Stimulated activated CD8-positive, alpha-beta memory T cell treated with anti-CD3 and anti-CD28 coated beads, Interleukin-4, amount 100 ng/mL, for 24 hours (primary cell): Measurements from ENCODE around the gene MYL7.
"Not testable (repeated sequence)": the region's sequence is repeated elsewhere in the genome, so short reads cannot be mapped to it uniquely, and the experiment has no call there.

Source experiments
- DNase-seq: peaks from one replicate; pipeline ENCODE4 v3.0.0-alpha.2; 2020; ENCODE audit warnings: low read depth

Gene MYL7

DNA sequence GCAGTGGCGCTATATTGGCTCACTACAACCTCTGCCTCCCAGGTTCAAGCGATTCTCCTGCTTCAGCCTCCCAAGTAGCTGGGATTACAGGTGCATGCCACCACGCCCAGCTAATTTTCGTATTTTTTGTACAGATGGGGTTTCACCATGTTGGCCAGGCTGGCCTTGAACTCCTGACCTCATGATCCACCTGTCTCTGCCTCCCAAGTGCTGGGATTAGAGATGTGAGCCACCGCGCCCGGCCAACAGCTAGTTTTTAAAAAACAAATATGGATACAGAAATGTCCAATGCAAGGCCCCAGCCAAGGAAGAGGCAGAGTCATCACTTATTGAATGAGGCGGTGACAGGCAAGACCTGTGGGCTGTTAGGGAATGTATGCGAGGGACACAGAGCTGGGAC is 30.8 kb upstream of the MYL7 start:
- DNase-seq: not testable (repeated sequence)

DNA sequence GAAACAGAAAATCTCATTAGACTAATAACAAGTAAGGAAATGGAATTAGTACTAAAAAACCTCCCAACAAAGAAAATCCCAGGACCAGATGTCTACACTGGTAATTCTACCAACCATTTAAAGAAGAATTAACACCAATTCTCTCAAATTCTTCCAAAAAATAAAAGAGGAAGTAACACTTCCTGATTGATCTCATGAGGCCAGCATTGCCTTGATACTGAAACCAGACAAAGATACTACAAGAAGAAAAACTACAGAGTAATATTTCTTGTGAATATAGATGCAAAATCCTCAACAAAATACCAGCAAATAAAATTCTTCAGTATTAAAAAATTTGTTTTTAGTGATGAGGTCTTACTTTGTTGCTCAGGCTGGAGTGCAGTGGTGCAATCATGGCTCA is 26.8 kb upstream of the MYL7 start:
- no peak for DNase-seq

DNA sequence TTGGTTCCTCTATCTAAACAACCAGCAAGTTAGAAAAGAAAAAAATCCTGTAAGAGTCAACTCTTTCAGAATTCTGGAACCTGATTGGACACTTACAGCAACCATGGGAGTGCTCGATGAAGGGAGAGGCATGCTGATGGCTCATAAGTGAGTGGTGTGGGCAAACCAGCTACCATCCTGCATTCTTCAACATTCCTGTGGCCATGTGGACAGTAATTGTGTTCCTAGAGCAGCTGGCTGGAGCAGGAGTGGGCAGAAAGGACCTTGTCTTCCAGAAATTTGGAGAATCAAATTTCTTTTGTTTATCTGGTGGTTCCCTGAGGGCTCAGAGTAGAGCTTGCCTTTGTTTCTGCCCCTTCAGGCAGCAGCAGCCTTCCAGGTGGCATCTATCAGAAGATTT is 22.5 kb upstream of the MYL7 start:
- DNase-seq: no peak

DNA sequence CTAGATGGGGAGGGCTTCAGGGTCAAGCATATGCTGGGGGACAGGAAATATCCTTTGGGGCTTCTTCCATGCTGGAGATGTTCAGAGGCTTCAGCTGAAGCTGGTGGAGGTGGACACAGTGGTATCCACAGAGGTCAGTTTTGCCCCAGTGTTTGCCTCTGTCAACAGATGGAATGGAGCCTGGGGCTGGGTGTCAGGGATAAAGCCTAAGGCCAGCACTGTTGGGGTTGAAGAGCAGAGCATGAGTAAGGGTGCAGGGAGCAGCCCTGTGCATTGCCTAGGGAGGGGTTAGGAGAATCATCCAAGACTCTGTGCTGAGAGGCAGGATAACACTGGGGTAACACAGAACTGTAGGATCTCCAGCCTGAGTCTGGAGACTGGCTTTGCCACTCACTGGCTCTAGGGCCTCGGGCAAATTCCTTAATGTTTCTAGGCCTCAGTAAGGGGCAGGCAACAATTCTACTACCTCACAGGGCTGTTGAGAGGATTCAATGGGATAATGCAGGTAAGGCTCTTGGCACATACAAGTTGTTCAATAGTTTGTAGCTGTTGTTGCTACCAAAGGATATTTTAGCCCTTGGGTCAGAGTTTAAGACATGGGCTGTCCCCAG is 21.8 kb upstream of the MYL7 start:
- no peak for DNase-seq

DNA sequence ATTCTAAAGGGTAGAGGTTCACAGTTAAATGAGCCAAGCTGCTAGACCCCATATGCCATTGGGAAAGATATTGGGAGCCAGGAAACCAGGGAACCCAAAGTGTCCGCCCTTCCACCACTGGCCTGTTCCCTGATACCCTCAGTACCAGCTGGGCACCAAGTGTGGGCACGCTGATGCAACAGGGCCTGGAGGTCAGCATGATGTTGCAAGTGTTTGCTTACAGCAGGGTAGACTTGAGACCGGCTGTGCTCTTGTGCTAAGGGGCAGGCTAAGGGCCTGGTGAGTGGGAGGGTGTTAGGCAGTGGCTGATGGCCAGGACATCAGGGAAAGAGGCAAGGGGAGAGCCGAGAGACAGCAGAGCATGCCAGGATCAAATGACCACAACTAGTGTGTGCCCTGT is 21.0 kb upstream of the MYL7 start:
- no peak for DNase-seq

DNA sequence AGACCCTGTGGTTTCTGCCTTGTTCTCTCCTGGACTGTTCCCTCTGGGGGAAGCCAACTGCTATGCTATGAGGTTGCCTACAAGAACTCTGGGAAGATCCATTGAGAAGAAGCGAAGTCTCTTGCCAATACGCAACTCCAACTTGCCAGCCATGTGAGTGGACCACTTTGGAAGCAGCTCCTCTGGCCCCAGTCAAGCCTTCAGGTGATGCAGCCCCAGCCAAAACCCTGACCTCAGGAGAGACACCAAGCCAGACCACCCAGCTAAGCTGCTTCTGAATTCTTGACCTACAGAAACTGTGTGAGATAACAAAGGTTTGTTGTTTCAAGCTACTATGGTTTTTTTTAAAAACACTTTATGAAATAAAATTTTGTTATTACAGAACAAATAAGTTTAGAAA is 20.2 kb upstream of the MYL7 start:
- DNase-seq: no peak

DNA sequence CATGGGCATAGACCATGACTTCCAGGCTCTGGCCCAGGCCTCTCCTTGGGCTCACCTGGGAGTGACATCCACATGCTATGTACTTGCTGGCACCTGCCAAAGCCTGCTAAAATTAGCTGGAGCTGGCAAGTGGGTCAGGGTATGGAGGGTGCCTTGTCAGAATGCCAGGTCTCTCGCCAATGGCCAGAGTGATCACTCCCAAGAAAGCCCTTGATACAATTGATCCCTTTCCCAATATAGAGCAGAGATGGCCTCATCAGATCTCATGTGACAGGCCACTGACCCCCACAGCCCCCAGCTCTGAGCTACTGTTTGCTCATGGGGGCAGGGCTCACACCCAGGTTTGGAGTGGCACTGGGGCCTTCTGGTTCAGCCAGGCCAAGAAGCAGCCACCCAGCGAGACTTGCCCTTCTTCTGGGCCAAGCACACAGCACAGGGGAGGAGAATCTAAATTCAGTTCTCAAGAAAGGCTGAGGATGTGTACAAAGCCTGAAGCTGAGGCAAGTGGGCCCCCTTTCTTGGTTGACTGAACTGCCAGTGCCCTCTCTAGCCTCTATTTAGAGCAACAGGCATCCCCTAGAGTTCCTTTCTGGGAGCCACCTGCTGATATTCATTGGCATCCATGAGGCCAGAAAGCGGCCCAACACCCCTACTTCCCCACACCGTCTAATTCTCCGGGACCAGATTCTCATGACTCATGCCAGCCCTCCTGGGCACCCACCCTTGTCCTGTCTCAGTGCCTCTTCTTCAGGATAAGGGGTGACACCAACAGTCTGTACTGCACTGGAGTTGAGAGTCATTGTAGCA is 18.9 kb upstream of the MYL7 start:
- no peak for DNase-seq

DNA sequence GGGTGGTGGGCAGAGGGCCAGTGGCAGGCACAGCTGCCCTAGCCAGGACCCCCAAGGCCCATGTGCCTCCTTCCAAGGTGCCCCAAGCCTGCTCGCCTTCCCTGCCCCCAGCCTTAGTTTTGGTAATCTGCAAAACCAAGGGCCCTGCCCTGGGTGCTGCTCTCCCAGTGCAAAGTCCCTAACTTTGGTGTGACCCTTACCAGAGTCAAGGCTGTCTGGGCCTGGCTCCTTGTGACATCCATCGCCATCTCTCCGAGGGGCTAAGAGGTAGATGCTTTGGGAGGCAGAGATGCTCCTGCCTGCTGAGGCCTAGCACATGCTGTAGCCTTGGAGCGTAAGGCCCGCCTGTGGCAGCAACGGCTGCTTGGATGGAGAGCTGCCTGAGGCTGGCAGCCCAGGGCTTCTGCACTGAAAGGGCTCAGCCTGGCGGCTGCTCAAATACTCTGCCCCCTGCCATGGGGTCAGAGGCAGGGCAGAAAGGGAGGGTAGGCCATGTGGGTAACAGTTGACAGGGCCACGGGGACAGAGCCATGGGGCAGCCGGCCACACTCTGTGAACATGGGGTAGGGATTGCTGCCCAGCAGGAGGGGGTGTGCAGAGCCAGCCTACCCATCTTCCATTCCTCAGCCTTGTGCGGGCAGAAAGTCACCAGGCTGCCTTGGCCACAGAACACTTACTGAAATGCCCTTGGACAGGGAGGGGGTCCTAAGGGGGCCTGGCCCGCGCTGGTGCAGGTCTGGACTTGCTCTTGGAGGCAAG is 17.9 kb upstream of the MYL7 start:
- no peak for DNase-seq

DNA sequence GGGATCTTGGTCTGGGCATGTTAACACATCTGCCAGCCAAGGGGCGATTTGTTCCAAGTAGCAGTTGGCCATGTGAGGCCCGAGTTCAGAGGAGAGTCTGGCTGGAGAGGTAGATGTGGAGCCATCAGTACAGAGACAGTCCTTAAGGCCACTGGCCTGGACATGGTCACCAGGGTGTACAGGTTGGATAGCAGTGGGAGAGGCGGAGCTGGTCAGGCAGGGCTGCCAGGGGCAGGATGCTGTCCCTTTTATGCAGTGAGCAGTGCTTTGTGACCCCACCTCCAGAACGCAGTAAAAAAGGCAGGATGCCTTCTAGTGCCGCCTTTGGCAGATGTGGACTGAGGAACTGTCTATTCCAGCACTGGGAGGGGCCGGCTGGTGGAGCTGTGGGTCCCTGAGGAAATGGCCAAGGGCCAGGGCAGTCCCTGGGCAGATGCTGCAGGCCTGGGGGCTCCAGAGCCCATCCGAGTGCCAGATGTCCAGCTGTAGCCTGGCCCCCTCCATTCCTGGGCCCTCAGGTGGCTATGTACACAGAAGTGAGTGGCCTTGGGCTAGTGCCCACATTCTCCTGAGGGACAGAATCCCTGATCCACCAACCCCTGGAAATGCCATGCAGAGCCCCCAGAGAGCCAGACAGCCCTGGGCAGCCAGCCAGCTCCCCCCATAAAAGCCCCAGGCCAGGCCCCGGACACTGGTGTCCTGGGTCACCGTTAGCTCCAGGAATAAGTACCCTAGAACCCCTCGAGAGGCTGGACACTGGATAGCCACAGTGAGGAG is 17.2 kb upstream of the MYL7 start:
- no peak for DNase-seq

DNA sequence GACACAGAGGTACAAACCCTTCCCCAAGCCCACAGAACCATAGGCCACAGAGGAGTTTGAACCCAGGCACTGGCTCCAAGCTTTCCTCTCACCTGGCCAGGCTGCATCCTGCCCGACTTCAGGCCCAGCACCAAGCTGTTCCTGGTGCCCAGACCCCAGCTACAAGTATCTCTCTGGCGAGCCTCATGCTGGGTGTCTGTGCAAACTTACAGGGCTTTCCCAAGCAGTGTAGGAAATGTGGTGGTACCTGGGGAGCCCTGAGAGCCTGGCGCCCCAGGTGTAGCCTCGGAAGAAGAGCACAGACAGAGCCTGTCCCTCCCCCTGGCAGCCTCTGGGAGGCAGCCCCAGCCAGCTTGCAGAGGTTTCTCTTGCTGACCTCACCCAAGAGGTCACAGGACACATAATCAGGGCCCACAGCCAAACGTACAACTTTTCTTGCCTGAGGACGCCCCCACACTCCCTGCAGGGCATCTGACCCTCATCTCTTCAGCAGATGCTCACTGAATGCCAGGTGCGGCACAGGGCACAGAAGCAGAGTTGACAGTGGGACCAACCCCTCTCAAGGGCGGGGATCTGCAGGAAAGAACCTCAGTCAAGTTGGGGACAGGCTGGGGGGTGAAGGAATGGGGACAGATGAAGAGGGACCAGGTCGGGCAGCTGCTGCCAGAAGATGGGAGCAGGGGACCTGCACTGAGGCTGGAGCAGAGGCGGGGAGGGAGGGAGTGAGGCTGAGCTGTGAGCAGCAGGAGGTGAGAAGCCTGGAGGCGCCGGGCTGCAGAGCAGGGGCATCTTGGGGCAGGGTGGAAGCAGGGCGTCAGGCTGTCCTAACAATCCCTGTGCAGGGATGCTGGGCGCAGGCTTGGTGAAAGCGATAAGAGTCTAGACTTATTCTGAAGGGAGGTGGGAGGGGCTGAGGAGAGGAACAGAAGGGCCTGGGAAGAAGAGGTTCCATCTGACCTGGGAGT is 16.3 kb upstream of the MYL7 start:
- no peak for DNase-seq

DNA sequence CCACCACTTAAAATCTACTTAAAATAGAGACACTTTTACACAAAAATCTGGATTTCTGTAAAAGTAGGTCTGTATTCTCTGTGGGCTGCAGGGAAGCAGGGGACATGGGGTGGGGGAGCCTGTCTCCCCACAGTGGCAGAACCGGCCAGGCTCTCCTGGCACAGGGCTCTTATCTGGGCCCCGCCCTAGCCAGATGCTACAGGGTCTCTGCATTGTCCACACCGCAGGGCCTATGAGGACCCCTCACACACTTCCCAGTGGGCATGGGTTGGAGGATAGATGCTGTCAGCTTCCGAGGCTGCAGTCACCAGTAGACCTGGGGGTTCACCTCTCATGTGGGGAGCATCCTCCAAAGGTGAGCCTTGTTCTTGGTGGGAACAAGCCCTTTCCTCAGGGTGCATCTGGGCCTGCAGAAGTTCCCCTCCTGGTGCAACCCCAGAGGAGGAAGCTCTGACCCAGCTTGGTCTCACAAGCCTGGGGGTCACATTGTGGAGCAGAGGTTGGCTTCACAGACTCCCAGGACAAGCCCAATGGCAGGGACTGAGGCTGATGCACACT is 15.4 kb upstream of the MYL7 start:
- DNase-seq: no peak

DNA sequence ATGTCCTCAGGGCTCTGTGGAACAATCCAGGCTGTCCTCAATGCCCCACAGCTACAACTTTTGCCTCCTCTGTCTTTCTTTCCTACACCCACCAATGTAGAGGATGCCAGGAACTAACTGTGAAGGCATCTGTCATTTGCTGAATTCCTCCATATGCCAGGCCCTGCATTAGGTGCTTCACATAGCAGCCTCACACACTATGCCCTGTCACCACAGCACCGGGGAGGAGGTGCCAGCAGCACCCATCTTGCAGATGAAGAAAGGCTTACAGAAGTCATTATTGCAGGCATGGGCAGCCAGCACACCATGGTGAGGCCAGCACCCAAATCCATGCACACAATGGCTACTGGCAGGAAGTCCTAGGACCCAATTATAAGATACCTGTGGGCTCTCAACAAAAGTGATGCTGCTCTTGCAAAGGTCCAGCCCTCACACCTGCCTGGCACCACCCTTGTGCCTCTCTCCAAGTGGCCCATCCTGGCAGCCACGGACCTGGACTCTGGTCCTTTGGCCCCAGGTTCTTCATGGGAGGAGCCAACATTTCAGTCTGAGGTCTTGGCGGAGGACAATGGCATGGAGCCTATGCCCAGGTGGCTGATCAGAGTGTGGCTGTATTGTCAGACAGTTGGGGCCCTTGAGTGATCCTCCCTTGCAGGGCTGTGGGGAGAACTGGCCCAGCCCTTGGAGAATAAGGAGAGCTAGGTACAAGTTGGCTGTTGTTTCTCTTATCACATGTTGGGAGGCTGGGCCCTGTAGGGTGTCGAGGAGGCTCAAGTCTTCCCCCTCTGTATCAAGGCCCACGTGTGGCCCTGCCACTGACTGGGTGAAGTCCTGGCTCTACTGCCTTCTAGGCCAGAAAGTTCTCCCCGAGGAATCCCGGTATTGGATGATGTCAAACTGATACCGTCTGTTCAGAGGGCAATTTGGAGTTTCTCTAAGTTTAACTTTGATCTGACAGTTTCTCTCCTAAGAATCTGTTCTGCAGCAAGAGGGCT is 14.4 kb upstream of the MYL7 start:
- DNase-seq: no peak

DNA sequence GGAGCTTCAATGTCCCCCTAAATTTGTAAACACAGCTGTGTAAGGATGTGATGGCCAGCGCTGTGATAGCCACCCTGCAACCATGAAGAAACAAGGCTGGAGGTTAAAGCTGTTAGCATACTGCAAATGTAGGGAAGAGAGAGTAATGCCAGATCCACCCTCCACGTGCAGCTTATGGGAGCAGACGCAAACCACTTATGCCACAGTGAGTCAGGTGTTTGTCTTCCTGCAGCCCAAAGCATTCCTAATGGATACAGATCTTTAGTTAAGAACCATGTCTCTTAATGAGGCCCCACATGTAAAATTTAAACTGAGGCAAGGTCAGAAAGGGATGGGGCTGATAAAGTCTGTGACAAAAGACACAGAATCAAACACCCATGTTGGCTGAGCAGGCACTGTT is 13.6 kb upstream of the MYL7 start:
- DNase-seq: no peak

DNA sequence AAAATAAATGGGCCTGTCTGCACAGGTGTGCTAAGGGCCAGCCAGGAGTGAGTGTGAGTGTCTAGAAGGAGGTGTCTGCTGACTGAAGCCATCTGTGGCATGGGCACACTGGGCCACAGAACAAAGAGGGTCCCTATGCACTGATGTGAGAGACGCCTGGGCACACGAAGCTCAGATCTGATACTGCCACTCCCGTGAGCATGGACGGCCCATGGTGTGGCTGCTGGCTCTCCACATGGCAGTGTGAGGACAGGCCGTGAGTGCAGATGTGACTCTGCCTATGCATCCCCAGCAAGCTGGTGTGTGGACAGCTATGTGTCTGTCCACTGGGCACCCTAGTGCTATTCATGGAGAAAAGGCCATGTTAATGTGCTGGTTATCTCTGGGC is 12.8 kb upstream of the MYL7 start:
- no peak for DNase-seq

DNA sequence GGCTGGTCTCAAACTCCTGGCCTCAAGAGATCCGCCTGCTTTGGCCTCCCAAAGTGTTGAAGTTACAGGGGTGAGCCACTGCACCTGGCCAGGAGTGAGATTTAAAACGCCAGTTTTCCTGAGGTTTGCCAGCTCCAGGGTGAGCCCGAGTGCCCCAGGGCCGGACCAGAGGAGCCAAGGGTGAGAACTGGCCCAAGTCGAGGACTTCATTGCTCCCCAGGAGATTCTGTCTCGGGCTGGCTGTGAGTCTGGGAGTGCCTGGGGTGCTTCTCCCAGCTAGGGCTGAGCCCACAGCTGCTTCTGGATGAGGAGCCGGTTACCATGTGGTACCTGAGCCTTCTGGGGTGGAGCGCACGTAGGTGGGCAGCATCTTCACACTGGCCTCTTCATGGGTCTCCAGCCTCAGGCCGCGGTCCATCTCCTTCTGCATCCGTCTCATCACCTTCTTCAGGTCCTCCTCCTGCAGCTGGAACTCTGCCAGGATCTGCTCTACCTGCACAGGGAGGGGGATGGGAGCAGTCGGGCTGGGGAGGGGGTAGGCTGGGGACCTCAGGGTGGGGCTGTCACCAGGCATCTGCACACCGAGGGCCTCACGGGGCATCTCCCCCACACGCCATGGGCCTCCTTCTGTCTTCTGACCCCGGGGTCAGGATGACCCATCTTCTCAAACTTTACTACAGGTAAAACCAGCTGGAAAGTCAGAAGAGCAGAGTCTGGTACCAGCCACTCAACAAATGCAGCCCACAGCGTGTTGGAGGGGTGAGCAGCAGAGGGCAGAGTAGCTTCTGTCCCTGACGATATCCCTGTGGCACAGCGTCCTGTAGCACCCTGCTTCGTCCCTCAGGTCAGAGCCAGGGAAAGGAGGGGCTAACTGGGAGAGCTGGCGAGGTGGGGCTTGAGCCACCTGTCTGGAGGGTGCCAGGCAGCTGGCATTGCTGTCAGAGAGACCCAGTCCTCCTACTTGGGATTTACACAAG is 12.1 kb upstream of the MYL7 start:
- DNase-seq: no peak

DNA sequence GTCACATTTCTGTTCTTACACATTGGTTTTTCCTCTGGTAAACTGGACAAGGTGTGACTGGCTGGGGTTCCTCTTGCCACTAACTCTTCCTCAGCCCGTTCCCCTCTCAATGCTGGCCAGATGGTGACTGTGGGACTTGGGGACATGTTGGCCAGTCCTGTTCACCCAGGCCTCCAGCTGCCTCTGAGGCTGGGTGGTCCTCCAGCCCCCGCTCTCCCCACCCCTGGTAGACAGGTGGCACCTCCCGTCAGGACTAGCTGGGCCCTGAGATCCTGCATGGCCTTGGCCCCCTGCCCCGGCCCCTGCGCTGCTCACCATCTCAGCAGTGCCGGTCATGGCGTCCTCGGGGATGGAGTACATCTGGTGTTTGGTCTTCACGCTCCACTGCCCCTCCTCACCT is 10.8 kb upstream of the MYL7 start:
- DNase-seq: no peak

DNA sequence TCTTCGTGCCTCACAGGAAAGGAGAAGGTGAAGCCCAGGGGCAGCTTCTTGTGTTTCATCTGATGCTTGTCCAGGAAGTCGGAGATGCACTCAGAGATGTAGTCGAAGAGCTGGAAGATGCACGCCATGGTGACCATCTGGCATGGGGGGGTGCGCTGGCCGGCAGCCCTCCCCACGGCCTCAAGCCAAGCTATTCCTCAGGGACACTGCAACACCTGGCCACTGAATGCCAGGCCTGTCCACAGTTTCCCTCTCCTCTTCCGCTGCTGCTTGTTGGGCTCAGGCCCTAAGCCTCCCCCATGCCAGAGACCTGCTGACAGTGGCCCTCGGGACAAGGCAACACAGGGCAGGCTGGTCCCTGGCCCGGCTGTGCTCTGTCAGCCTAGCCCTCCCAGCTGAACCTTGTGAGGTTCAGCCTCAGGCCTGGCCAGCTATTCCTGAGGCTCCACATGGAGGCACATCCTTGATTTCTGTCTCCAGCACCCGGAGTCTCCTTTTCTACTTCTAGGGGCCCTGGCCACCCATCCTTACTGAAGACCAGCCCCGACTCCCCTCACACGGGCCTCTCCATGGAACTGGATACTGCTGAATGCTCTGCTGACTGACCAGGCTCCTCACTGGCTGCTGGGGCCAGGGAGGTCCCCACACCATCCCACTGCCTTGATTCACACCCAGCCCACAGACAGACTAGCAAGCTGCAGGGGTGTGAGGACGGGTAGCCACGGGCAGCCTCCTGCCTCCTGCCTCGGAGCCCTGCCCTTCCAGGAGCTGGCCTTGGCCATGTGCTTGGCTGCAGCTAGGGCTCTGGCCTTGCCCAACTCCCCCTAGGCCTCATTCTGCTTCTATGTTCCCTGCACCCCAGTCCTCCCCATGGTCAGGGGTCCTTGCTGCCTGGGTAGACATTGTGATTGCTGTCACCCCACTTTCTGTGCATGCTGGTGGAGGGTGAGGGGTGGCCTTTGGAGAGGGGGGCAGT is 10.1 kb upstream of the MYL7 start:
- DNase-seq: no peak
